ENCODE results near the gene ARID5B. TPM values are rescaled to one million over a fixed set of nuclear protein-coding genes. Genes with fewer than 3 reads are reported as not detected.

Gene ARID5B
- polyA plus RNA-seq, 3 donors: 1.00 to 2.5 (median 1.5) TPM

DNA sequence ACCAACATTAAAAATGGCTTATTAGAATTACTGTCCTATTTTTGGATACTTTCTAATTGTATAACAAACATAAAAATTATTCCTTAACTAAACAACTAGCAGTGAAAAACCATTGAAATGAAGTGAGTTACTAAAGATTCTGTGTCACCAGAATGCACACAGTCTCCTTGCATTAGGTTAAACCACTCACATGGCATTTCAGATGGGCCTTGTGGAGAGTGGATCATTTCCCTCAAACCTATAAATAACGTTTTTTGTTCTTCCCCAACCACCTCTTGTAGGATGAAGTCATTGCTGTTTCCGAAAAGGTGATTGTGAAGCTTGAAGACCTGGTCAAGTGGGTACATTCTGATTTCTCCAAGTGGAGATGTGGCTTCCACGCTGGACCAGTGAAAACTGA is 38.4 kb downstream of the ARID5B start:
- H3K9me3 Mint-ChIP-seq: no peaks in the 10 kb centered on the region
- H3K27me3 Mint-ChIP-seq (ENCODE audit: low read depth in 3 of 3): no peaks in the 10 kb centered on the region
- no peak for DNase-seq
- 100% methylated on average over 2 of the region's 3 CpGs for WGBS (ENCODE audit: insufficient coverage)
- H3K79me2 ChIP-seq (ENCODE audit: insufficient read depth, low read length): no peaks in the 10 kb centered on the region
- H3K4me1 Mint-ChIP-seq: peaks cover 61% of the 10 kb centered on the region
- H3K4me2 ChIP-seq (replicated peaks; ENCODE audit: extremely low read depth, low read length, poor library complexity, severe bottlenecking): no peak overlapping the region
- intact Hi-C loops (cut with micrococcal nuclease): loop anchor here (2.0 to 10.0 kb wide), 3 partner anchors 37 to 55 kb away; partner anchors contain the start of gene ARID5B (in 1 of the 2)
- peak overlapping the region in 4 of 7 donors; percentile 73 to 92 (median 85) for H3K27ac Mint-ChIP-seq
- peaks cover 41 to 65% of the 10 kb centered on the region in 2 donors for H3K4me1 ChIP-seq (ENCODE audit: control insufficient read depth in 1 of 2, insufficient read depth in 2 of 2, low read length in 2 of 2)
- H3K27ac ChIP-seq (ENCODE audit: low read depth in 1 of 2, low read length in 2 of 2): peak overlapping the region in 1 of 2 donors; percentile 58
- H3K9me3 ChIP-seq (replicated peaks in 1 of 2; ENCODE audit: control insufficient read depth in 1 of 2, insufficient read depth in 1 of 2, low read length in 2 of 2): no peaks in the 10 kb centered on the region
- H3K4me3 ChIP-seq (replicated peaks in 1 of 3; ENCODE audit: low read depth in 2 of 3, low read length in 3 of 3): no peak overlapping the region
- peaks cover 3 to 23% of the 10 kb centered on the region in 2 donors for H3K36me3 Mint-ChIP-seq
- H3K27me3 ChIP-seq (ENCODE audit: control insufficient read depth in 2 of 2, insufficient read depth in 2 of 2, low read length in 2 of 2): no peaks in the 10 kb centered on the region
- H2AFZ ChIP-seq (ENCODE audit: insufficient read depth, low read depth, low read length, poor library complexity, severe bottlenecking): no peak overlapping the region
- H4K20me1 ChIP-seq (ENCODE audit: insufficient read depth, low read length): no peaks in the 10 kb centered on the region
- TF ChIP-seq, protein P1, sequence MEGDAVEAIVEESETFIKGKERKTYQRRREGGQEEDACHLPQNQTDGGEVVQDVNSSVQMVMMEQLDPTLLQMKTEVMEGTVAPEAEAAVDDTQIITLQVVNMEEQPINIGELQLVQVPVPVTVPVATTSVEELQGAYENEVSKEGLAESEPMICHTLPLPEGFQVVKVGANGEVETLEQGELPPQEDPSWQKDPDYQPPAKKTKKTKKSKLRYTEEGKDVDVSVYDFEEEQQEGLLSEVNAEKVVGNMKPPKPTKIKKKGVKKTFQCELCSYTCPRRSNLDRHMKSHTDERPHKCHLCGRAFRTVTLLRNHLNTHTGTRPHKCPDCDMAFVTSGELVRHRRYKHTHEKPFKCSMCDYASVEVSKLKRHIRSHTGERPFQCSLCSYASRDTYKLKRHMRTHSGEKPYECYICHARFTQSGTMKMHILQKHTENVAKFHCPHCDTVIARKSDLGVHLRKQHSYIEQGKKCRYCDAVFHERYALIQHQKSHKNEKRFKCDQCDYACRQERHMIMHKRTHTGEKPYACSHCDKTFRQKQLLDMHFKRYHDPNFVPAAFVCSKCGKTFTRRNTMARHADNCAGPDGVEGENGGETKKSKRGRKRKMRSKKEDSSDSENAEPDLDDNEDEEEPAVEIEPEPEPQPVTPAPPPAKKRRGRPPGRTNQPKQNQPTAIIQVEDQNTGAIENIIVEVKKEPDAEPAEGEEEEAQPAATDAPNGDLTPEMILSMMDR (IDR thresholded peaks at IDR 0.05): no peak
- no peaks in the 10 kb centered on the region for H3K36me3 ChIP-seq (replicated peaks in 1 of 2; ENCODE audit: control insufficient read depth in 1 of 2, insufficient read depth in 2 of 2, low read length in 2 of 2)
- no peak overlapping the region for H3K4me3 Mint-ChIP-seq
- no peak overlapping the region for H3K9ac ChIP-seq (ENCODE audit: insufficient read depth, low read length, poor library complexity, severe bottlenecking)

DNA sequence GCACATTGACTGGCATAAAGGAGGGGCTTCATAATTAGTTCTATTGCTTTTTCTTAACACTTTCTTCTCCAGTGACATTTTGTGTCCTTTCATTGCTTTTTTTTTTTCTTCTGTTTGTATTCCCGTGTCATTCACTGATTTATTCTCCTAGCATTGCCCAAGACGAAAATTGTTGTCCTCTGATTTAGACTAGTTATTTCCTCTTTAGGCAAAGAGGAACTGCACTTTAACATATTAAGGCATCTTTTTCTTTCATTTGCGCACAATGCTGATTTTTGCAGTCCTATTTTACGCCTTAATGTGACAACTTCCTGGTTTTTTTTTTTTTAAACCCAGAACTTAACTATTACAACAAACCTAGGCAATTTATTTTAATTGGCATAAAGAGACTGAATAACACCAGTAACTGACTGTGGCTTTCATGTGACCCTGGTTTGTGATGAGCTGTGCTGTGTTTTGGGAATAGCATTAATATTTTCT is 39.7 kb downstream of the ARID5B start:
- H3K4me2 ChIP-seq (replicated peaks; ENCODE audit: extremely low read depth, low read length, poor library complexity, severe bottlenecking): peak overlapping the region; percentile 61
- no peaks in the 10 kb centered on the region for H4K20me1 ChIP-seq (ENCODE audit: insufficient read depth, low read length)
- H3K27ac Mint-ChIP-seq: peak overlapping the region; percentile 91 to 98 (median 92)
- no peak overlapping the region for H3K9ac ChIP-seq (ENCODE audit: insufficient read depth, low read length, poor library complexity, severe bottlenecking)
- no peaks in the 10 kb centered on the region for H3K36me3 ChIP-seq (replicated peaks in 1 of 2; ENCODE audit: control insufficient read depth in 1 of 2, insufficient read depth in 2 of 2, low read length in 2 of 2)
- H3K27me3 ChIP-seq (ENCODE audit: control insufficient read depth in 2 of 2, insufficient read depth in 2 of 2, low read length in 2 of 2): no peaks in the 10 kb centered on the region
- intact Hi-C loops (cut with micrococcal nuclease): loop anchor here (2.0 to 10.0 kb wide), 3 partner anchors 38 to 54 kb away; partner anchors contain the start of gene ARID5B (in 1 of the 2)
- no peaks in the 10 kb centered on the region for H3K9me3 Mint-ChIP-seq
- H3K4me1 ChIP-seq (ENCODE audit: control insufficient read depth in 1 of 2, insufficient read depth in 2 of 2, low read length in 2 of 2): peaks cover 43 to 69% of the 10 kb centered on the region in 2 donors
- H3K4me1 Mint-ChIP-seq: peaks cover 62% of the 10 kb centered on the region
- H3K4me3 ChIP-seq (replicated peaks in 1 of 3; ENCODE audit: low read depth in 2 of 3, low read length in 3 of 3): peak overlapping the region in 1 of 3 experiments; percentile 54
- no peaks in the 10 kb centered on the region for H3K27me3 Mint-ChIP-seq (ENCODE audit: low read depth in 3 of 3)
- no peak overlapping the region for H2AFZ ChIP-seq (ENCODE audit: insufficient read depth, low read depth, low read length, poor library complexity, severe bottlenecking)
- no peaks in the 10 kb centered on the region for H3K79me2 ChIP-seq (ENCODE audit: insufficient read depth, low read length)
- H3K27ac ChIP-seq (ENCODE audit: low read depth in 1 of 2, low read length in 2 of 2): peak overlapping the region in 1 of 2 donors; percentile 90
- H3K4me3 Mint-ChIP-seq: peak overlapping the region in 1 of 2 donors; percentile 73
- H3K9me3 ChIP-seq (replicated peaks in 1 of 2; ENCODE audit: control insufficient read depth in 1 of 2, insufficient read depth in 1 of 2, low read length in 2 of 2): no peaks in the 10 kb centered on the region
- 0% methylated on average over 2 of the region's 4 CpGs for WGBS (ENCODE audit: insufficient coverage)
- peak; percentile 82 to 94 (median 90) for DNase-seq
- peaks cover 3 to 26% of the 10 kb centered on the region in 2 donors for H3K36me3 Mint-ChIP-seq
- TF ChIP-seq, protein P1 (IDR thresholded peaks at IDR 0.05): no peak
